WTC11 (cell line): Measurements from ENCODE around the gene LY6G5B.
A peak's percentile ranks its signal among the peaks of the same experiment; 100 is the strongest.

ENCODE experiments used
- RELA ChIP-seq: sonication (generic); formaldehyde crosslinking; IDR thresholded peaks from 2 replicates; pipeline ENCODE4 v1.8.1; 2022; ENCODE audit warnings: missing genetic modification reagents, mild to moderate bottlenecking, borderline replicate concordance
- TEAD1 ChIP-seq: sonication (generic); formaldehyde crosslinking; IDR thresholded peaks from 2 replicates; pipeline ENCODE4 v1.8.0; 2022; ENCODE audit warnings: mild to moderate bottlenecking, missing genetic modification reagents
- USF1 ChIP-seq: sonication (generic); formaldehyde crosslinking; IDR thresholded peaks from 2 replicates; pipeline ENCODE4 v1.8.0; 2022; ENCODE audit warnings: mild to moderate bottlenecking, missing genetic modification reagents
- TF ChIP-seq, protein P1 (sequence below): fragments of 200-600 bp; IDR thresholded peaks from 2 replicates; pipeline ENCODE4 v1.8.0; 2022; ENCODE audit warnings: antibody characterized with exemption

DNA sequence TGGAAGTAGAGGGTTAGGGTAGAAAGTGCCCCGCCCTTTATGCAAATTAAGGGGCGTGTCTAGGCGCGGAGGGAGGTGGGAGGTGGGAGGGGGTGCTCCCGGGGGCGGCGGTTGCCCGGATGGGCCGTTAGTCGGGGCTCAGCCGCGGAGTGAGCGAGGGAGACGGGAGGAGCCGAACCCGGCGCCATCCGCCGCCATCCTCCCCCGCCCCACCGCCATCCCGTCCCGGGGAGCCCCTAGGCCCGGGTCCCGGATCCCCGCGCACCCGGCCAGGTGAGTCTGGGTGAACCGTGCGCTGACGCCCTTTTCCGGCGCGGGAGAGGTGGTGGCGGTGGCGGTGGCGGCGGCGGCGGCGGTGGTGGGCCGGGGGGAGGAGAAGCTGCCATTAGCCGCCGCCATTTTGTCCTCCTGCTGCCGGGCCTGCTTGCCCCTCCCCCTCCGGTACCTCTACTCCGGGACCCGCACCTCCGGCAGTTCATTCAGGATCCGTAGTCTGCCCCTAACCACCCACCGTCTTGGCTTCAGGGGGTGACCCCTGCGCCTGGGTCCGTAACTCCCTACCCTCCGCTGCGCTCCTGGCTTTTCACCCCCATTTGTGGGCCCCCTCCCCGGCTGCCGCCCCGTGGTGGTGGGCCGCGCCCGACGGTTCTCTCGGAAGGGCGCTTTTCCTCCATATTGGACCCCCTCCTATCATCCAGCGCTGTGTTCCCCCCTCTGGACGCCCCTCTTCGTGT is 49.0 kb upstream of the LY6G5B start, which contains the start of gene PRRC2A:
- TF ChIP-seq, protein P1, sequence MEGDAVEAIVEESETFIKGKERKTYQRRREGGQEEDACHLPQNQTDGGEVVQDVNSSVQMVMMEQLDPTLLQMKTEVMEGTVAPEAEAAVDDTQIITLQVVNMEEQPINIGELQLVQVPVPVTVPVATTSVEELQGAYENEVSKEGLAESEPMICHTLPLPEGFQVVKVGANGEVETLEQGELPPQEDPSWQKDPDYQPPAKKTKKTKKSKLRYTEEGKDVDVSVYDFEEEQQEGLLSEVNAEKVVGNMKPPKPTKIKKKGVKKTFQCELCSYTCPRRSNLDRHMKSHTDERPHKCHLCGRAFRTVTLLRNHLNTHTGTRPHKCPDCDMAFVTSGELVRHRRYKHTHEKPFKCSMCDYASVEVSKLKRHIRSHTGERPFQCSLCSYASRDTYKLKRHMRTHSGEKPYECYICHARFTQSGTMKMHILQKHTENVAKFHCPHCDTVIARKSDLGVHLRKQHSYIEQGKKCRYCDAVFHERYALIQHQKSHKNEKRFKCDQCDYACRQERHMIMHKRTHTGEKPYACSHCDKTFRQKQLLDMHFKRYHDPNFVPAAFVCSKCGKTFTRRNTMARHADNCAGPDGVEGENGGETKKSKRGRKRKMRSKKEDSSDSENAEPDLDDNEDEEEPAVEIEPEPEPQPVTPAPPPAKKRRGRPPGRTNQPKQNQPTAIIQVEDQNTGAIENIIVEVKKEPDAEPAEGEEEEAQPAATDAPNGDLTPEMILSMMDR = no peak
- TF ChIP-seq TEAD1 (CRISPR knock-in tag) = 0 out of 2 replicates have a peak, but pooled peaks have one; percentile 49
- peak; percentile 32; the same call in 1 of the 2 replicates for TF ChIP-seq USF1 (CRISPR knock-in tag)
- TF ChIP-seq RELA (CRISPR knock-in tag) = no peak
